NOMO-1 (cell line): ENCODE results near the gene FFAR1.

Experiments
- DNase-seq, 2 experiments: peaks; one replicate each; lab custom pipeline; 2025; ENCODE audit not compliant: unreplicated experiment in 2 of 2; lab: John Stamatoyannopoulos, UW

Gene FFAR1

DNA sequence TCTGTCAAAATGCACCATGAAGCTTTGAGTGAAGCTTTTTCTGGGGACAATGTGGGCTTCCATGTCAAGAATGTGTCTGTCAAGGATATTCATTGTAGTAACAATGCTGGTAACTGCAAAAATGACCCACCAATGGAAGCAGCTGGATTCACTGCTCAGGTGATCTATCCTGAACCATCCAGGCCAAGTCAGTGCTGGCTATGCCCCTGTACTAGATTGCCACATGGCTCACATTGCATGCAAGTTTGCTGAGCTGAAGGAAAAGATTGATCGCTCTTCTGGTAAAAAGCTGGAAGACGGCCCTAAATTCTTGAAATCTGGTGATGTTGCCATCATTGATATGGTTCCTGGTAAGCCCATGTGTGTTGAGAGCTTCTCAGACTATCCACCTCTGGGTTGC lies 35.8 kb downstream of the FFAR1 start:
- DNase-seq, result no peak

DNA sequence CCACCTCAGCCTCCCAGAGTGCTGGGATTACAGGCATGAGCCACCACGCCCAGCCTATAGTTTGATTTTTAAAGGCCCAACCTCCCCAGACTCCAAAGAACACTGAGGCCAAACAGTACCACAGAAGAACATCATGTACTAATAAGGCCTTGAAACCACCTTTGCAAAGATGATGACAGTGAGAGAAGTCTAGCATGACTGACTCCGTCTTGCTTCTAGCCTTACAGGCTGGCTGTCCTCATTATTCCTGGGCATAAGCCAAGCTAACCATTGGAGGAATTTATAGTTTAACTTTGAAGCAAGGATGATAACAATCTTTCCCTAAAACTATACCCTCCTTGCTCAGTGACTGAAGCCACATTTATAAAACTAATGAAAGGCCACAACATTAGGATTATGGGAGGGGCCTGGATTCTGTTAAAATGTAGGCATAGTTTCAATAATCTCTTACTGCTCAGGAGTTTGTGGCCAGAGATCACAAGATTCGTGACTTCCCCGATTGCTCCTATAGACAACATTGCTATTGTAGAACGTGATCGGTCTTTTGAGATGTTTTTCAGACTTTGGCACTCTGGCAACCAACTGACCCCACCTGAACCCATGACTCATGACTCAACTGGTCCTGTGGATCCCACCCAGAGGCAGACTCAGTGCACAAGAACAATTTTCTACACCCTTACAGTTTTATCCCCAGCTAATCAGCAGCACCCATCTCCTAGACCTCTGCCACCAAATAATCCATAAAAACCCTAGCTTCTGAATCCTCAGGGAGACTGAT lies 40.8 kb downstream of the FFAR1 start:
- DNase-seq, result no peak

DNA sequence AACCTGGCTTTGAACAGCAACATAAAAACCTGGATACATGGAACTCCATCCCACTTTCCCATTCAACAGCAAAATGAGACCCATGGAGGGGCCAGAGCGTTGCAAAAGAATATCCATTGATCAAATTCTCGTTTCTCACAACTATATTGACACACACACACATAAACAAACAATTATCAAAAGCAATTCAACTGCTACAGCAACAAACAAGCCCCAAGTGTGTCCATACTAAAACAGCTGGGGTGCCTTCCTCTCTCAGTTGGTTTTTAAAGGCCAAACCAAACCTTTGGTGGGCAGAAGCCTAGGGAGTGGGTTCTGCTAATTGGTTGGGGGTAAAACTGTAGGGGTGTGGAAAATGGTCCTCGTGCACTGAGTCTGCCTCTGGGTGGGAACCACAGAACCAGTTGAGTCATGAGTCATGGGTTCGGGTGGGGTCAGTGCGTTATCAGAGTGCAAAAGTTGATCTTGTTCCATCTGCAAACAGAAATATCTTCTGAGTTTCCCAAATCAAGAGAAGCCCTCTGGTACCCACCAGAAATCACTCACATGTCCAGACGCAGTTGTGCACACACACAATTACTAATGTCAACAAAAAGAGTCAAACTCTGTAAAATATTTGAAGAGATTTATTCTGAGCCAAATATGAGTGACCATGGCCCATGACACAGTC lies 41.6 kb downstream of the FFAR1 start:
- DNase-seq, result no peak

DNA sequence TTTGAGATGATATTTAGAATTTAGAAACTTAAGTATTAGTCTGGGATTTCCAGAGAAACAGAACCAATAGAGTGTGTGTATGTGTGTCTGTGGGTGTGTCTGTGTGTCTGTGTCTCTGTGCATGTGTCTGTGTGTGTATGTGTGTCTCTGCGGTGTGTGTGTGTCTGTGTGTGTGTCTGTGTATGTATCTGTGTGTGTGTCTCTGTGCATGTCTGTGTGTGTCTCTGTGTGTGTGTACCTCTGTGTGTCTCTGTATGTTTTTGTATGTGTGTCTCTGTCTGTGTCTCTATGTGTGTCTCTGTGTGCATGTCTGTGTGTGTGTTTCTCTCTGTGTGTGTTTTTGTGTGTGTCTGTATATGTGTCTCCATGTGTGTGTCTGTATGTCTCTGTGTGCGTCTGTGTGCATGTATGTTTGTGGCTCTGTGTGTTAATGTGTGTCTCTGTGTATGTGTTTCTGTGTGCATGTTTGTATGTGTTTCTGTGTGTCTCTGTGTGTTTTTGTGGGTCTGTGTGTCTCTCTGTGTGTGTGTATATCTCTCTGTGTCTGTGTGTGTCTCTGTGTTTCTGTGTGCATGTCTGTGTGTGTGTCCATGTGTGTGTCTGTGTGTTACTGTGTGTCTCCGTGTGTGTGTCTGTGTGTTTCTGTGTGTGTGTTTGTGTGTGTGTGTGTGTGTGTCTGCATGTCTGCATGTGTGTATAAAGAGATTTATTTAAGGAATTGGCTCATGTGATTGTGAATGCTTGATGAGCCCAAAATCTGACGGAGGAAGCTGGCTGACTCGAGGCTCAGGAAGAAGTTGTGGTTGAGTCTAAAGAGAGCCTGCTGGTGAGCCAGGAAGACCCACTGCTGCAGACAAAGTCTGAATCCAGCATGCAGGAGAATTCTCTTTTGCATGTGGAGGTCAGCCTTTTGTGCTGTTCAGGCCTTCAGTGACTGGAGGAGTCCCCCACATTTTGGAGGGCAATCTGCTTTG lies 45.3 kb downstream of the FFAR1 start:
- no peak for DNase-seq

DNA sequence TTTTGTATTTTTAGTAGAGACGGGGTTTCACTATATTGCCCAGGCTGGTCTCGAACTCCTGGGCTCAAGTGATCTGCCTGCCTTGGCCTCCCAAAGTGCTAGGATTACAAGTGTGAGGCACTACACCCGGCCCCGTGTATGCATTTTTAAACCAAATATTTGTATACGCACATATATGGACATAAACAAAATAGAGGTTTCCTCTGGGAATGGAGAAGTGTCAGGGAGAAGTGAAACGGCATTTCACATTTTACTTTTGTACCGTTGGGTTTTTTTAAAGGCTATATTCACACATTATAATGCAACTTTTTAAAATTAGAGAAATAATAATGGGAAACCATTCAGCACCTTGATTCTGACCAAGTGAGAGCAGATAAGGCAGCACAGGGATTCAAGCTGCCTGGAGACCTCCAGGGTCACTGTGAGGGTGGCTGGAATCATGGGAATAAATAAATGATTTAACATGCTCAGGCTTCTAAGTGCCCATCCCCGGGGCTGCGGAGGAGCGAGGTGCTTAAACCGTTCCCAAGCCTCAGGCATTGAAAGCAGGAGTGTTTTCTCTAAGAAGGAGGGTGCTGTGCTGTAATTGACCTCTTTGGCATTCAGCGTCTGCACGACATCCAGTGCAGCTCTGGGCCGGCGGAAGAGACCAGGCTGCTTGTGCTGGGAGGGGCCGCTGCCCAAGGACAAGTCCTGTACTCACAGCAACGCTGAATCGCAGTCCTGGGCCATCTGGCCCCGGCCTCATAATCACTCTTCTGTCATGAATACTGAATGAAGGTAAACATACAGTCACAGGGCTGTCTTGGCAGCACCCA lies 47.9 kb downstream of the FFAR1 start:
- peak in 1 of 2 experiments; percentile 13 for DNase-seq

DNA sequence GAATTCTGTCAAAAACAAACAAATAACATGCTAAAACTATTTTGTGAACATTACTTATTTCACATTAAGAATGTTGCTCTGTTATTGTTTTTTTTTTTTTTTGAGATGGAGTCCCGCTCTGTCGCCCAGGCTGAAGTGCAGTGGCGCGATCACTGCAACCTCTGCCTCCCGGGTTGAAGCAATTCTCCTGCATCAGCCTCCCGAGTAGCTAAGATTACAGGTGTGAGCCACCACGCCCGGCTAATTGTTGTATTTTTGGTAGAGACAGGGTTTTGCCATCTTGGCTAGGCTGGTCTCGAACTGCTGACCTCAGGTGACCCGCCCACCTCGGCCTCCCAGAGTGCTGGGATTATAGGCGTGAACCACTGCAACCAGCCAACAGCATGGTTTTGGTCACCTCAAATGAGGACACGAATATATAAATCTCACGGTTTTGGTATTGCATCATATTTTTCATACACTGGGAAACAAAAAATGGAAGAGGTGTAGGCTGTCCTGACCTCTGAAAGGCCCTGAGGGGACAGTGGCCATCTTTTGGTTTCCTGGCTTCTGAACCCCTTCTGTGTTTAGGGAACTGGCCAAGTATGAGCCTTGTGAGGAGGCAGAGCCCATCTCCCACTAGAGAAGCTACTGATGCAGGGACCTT lies 48.7 kb downstream of the FFAR1 start:
- DNase-seq, result no peak

DNA sequence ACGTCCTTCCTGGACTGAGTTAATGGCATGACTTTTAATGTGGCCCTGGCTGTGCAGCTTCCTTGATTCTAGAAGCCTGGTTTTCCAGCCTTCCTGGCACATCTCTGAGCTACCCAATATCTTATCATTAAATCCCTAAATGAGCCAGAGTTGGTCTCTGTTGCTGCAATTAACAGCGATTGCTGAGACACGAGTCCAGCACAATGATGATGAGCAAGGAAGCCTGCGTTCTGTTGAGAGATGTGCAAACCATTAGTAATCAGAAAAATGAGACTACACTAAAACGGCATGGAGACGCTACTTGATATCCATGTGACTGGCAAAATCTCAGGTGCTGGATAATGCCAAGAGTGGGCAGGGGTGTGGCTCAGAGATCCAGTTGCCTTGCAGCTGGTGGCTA lies 49.4 kb downstream of the FFAR1 start:
- DNase-seq, result no peak
